Activated naive CD4-positive, alpha-beta T cell (primary cell): ENCODE measurements around the gene YPEL3.
"Not testable (repeated sequence)": the region's sequence is repeated elsewhere in the genome, so short reads cannot be mapped to it uniquely, and the experiment has no call there.

Experiments
- DNase-seq, 4 experiments: peaks; one replicate each; lab custom pipeline; 2025; lab: John Stamatoyannopoulos, UW

The YPEL3 gene

DNA sequence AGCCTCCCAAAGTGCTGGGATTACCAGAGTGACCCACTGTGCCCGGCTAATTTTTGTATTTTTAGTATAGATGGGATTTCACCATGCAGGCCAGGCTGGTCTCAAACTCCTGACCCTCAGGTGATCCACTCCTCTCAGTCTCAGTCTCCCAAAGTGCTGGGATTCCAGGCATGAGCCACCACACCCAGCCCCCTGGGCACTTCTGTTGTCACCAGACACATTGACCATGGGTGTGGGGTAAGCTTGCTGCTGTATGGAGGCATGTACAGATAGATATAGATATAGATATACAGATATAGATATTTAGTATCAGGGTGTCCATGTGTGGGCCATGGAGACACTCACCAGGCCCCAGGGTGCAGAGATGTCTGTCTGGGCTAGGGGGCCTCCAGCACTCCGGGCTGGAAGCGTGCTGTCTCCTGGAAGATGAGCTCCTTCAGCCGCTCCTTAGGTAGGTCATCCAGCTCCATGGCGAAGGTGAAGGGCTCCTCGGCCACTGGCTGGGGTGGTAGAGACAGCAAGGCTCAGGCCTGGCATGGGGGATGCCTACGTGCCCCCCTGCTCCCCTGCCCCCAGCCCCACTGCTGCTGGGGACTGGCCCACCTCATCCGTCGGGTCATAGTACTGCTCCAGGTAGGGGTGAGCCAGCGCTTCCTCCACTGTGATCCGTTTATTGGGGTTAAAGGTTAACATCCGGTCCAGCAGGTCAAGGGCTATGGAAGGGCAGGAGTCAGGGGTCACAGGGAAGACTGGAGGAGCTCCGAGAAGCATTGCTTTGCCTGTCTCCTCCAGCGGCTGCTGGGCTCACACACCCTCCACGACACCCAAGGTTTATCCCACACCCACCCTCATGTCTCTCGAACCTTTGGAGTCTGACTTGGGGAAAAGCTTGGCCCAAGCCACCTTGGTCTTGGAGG lies 20.5 kb upstream of the YPEL3 start:
- DNase-seq: no peak

DNA sequence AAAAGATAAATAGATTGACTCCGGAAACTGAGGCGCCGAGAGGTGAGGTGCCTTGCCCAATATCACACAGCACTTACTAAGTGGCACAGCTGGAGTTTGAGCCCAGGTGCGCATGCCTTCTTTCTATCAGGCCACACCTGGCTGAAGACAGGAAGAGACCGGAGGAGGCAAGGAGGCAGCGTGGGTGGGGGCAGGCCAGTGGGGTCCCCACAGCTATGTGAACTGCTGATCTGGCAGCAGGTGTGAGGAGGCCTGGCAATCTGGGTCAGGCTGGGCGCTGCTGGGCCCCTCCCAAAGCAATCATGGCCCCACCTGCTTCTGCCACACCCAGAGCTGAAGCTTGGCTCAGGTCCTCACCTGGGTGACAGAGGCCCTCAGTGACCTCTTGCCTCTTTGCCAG lies 19.2 kb upstream of the YPEL3 start:
- no peak for DNase-seq

DNA sequence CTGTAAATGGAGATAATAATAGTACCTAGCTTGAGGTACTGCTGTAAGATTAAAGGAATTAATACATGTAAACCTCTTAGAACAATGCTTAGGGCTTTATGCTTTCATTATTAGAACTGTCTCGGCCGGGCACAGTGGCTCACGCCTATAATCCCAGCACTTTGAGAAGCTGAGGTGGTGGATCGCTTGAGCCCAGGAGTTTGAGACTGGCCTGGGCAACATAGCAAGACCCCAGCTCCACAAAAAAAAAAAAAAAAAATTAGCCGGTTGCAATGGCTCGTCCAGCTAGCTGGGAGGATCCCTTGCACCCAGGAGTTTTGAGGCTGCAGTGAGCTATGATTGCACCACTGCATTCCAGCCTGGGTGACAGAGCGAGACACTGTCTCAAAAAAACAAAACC lies 18.8 kb upstream of the YPEL3 start:
- DNase-seq: not testable (repeated sequence)

DNA sequence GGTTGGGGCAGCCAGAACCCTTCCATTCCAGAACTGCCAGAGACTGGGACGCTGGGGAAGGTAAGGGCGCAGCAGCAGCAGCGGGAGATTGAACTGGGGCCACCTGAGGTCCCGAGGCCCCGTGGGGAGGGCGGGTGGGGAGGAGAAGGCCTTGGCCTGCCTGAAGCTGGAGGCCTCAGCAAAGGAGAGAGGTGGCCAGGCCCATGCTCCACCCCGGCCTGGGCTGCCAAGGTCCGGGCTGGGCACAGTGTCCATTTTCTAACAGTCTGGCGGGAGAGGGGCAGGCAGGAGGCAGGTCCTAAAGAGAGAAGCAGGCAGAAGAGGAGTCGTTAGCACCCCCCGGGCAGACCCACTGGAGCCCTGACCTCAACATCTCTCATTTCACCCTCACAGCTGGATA lies 18.4 kb upstream of the YPEL3 start:
- no peak for DNase-seq

DNA sequence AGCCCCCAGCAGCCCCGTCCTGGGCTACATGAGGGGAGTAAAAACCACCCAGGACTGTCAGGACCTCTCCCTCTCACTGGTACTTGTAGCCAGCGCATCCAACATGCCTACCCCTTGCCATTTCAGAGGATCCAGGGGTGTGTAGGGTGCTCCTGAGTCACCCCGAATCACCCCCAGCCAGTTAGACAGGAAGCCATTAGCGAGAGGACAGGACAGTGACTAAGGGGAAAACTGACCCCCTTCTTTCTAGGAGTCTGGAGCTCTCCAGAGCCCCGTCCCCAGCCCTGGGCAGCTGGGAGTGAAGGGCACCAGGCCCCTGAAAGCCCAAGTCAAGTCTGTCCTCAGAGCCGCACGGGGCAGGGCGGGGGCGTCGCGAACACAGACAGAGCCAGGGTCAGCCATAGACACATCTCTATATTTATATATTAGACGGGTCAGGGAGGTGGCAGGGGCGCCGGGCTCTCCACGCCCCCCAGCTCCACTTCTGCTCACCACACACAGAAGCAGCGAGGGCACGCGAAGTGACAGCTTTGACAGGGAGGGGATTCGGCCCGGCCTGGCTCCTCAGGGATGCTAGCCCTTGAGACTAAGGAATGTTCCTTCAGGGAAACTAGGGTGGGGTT lies 17.8 kb upstream of the YPEL3 start:
- no peak for DNase-seq

DNA sequence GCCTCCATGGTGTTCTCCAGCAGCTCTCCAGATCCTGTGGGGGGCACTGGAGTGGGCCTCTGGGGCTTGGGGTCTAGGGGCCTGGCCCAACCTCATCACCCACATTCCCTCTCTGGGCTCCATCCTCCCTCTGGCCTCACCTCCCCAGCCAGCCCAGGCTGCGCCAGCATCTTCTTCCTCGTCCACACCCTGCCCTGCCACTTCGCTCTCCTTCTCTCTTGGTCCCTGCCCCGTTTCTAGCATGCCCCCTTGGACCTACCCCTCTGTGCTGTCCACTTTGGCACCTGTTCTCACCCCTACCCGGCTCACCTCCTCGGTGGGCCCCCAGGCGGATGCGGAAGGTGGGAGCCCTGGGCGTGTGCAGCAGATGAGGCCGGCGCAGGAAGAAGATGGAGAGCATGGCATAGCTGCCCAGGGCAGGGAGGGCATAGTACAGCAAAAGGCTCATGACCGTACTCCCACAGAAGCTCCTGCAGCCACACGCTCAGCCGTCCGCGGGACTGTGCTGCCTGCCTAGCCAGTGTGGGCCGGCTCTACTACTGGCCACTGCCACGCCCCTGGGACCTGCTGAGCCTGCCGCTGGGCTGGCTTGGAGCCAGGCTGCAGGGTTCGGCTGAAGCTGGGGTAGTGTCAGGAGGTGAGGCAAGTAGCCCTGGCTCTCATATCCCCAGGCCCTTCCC lies 17.2 kb upstream of the YPEL3 start, which contains the start of gene GDPD3:
TSS of gene GDPD3 (minus strand) at position 507 of the 680 bp plus-strand sequence. CDS start at position 448, 59 bp downstream.
- no peak for DNase-seq

DNA sequence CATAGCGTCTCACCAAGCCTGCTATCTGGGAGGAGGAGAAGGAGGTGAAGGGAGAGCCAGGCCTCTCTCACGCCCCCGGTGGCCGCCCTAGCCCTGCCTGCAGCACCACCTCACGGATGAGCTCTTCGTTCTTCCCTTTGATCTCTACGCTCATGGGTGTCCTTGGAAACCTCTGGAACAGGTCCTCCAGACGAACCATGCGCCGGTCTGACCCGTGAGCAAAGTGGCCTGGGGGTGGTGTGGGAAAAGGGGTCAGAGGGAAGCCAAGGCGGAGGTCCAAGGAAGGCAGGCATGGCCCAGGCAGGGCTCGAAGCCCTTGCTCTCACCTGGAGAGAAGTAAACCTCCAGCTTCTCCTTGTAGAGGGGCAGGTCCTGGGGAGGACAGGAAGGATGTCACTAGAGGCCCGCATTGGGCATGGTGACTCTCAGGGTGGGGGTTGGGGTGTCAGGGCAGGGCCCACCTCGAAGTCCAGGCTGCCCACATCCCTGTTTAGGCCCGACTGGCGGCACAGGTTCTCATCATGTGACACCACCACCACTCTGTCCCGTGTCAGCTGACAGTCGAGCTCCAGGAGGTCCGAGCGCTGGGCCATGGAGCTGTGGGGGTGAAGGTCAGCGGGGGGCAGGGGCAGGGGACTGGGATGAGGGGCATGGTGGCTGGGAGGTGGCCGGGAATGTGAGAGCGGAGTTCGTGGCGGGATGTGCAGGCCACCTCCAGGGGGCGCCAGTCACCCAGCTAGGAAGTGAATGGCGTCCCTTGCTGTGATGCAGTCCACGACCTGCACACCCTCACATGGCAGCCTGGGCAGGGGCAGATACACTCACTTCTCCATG lies 16.4 kb upstream of the YPEL3 start:
- DNase-seq: peak; percentile 17 to 51 (median 36)

DNA sequence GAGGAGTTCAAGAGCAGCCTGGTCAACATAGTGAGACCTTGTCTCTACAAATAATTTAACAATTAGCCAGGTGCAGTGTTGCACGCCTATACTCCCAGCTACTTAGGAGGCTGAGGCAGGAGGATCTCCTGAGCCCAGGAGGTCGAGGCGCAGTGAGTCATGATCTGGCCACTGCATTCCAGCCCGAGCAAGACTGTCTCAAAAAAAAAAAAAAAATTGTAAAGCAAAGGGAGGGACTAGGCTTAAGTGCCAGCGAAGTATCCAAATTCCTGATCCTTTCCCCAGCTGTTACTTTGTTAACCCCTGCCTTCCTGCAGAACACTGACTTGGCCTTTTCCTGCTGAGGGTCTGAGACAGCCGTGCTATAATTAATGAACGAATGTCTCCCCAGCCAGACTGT lies 14.6 kb upstream of the YPEL3 start:
- no peak for DNase-seq

DNA sequence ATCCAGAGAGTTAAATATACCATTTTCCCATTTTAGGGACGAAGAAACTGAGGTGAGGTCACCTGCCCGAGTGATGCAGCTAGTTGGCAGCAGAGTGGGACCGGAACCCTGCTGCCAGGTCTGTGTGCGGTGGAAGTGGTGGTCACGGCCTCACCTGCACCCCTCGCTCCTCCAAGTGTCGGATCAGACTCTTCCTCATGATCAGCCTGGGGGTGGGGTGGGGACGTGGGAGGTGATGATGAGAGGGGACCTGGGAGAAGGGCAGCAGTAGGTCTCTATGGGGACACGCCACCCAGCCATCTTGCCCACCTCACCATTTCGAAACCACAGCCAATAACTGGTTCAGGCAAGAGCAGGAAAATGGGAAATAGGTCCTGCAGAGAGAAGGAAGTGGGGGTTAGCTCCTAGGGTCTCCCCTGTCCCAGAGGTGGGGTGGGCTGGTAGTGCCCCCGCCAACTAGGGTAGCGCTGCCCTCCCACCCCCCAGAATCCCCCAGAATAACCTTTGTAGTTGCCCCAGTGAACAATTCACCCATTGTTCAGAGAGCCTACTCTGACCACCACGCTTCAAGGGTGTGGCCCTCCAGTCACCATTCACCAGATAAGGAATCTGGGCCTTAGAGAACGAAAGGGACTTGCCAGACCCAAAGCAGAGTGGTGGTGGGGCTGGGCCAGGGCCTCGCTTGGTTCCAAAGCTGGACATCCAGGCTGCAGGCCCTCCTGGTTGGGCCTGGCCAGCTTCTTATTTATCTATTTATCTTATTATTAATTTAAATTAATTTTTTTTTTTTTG lies 12.2 kb upstream of the YPEL3 start:
- DNase-seq: no peak

DNA sequence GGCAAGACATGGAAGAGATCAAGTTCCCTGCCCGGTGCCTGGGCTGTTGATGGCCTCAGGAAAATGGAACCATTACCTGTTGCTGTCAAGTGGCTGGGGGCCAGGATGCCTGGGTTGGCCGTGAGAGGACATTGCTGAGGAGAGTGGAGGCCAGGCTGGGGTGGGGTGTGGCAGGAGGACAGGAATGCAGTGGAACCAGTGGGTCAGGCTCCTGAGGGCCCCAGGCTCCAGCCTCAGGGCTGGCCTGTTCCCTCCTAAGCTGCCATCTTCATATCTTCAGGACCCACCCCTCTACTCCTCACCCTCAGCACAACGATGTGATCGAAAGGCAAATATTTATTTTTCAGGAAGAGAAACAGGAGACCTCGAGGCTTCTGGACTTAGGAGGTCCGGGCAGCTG lies 8.5 kb upstream of the YPEL3 start:
- DNase-seq: no peak

DNA sequence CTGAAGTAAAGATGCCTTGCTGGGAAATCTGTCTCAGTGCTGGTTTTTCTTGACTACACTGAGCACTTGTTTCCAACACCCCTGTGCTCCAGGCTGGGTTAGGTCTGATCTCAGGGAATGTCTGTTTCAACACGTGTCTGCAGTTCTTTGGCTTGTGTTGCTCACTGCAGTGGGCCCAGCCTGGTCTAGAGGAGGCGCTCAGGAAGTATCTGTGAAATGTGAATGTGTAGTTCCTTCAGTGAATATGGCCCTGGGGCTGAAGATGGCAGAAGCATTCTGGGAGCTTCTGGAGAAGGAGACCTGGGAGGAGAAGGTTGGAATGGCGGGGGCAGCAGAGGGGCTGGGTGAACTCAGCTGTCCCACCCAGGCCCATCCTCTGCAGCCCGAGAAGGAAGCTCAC lies 8.1 kb upstream of the YPEL3 start:
- DNase-seq: no peak

DNA sequence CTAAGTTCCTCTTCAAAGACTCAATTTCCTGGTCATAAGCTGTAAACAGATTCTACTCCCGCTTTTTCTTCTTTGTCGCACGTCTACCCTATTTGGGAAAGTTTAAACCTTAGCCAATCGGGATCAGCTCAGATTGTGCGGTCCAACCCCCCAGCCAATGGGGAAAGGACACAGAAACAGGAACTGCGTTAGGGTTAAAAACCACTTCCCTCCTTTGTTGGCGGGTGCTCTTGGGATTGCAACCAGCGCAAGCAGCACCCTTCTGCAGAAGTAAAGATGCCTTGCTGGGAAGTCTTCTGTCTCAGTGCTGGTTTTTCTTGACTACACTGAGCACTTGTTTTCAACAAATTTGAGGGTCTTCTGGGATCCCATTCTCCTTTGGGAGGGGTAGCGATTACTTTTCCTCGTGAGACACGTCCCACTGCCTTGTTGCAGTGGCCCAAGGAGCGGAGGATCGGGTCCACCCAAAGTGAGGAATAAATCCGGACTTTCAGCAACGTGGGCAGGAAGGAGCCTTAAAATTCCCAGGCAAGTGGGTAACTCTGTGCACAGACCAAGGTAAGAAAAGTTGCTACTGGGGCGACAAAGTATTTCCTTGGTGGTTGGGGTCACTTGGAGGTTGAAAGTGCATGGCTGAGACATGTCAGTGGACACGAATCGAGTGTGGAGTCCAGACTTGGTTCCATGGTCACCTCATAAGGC lies 1.0 kb upstream of the YPEL3 start:
- no peak for DNase-seq

DNA sequence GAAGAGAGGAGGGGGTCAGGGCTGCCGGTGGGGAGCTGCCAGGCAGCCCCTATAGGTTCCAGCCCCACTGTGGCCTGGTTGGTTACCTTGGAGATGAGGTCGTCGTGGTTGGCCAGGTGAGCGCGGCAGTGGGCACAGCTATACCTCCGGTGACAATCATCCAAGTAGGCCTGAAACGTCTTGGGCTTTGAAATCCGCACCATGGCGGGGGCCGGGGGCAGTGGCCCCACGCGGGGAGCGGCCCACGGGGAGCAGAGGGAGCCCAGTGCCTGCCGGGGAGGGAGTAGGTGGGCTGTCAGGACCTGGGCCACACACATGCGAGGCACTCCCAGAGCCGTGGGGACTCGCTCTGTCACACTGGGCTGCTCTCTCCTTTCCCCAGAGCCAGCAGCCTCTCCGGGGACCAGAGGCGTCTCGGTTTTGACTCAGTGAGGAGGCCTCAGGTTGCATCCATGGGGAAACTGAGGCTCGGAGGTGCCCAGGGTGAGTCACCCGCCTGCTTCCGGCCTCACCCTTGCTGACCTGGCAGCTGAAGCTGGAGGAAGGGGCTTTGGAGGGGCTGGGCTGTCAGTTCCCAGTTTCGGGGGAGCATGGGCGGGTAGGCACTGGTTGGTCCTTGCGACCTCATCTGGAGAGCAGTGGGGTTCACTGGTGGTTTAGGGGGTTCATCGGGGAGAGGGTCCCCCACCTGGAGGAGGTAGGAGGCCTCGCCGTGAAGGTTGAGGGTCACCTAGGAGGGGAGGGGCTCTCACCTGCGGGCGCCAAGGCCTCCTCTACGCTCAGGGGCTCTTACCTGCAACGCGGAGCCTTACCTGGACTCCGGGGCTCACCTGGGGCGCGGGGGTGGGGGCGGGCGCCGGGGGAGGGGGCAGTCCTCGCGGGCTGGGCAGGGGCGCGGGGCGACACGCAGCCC lies 591 bp downstream of the YPEL3 start:
- DNase-seq: no peak

DNA sequence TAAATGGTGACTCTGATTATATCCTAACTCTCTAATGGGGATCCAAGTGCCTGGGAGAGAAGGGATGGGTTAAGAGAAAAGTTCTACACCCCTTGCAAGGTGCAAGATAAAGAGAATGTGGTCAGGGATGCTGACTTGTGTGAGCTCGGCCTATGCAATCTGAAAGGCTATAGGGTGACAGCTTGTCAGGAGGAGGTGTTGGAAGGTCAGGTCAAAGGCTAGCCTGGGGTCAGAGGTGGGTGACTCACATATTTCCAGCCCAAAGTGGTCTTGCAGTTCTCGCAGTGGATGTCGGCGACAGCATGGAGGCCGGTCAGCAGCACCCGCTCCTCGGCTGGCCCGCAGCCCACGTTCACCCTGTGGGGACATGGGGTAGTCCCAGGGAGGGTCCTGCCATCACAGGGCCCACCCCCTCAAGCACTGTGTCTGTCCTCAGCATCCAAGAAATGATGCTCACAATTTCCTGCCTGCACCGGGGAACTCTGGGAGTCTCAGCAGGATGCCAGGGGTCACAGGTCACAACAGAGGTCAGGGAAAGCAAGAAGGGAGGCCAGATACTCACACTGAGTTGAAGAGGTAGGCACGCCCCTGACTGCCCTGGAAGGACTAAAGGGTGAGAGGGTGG lies 1.4 kb downstream of the YPEL3 start:
- no peak for DNase-seq

DNA sequence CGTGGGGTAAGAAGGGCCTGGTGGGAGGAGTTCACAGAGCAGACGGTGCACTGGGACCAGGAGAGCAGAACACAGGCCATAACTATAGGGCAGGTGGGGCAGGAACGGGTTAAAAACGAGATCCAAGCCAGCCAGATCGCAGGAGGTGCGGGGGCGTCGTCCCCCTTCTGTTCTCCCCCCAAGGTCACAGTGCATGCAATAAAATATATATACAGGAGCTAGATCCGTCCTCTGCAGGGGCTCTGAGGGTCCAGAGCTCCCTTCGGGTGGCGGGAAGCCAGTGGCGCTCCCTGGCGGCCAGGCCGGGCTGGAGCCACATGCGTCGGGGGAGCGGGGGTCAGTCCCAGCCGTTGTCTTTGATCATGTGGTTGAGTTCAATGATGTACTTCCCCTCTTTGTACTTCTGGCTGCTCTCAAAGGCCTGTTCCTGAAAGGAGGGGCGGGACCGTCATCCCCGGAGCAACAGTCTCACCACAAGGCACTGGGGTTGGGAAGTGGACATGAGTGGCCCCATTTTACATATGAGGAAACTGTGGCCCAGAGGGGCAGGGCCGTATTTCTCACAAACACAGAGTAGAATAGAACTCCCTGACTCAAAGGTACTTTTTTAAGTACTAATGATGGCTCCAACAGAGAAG lies 3.5 kb downstream of the YPEL3 start:
- DNase-seq: peak in 1 of 4 experiments; percentile 38

DNA sequence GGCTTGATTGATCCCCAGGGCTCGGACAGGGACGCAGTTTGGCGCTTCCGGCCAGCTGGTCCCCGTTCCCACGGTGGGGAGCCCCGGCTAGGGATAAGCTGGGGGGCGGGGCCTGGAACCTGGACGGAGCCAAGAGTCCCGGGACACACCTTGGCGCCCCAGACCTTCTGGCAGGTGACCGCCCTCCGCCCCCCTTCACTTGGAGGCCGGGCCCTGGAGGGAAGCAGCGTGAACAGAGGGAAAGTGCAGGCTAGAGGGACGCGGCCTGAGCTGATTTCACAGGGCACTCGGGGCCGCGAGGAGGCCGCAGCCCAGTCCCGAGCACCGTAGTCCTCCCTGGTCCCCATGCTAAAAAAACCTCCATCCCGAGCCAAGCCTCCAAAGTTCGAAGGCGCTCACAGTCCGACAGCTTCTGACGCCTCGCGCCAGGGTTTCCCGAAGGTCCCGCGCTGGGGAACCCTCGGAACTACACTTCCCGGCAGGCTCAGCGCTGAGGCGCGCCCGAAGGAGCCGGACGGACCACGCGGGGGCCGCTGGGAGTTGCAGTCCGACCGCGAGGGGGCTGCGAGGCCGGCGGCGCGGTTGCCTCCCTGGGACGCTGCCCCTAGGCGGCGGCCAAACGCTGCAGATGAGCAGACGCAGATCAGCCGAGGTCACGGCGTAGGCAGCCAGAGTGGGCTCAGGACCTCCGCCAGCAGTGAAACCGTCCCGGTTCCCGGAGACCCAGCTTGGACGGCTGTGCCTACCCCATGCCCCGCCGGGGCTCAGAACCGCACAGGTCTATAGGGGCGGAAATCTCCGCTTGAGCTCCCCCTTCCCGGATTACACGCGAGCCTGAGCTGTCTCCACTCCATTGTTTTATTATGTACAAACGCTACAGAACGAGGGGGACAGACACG lies 4.3 kb downstream of the YPEL3 start, which contains the start of gene TBX6:
TSS of gene TBX6 (minus strand) at position 451 of the 899 bp plus-strand sequence. CDS start 731 bp downstream, outside the sequence.
- peak; percentile 80 to 91 (median 84) for DNase-seq
